Measurements from ENCODE around the gene ALS2CL.

ALS2CL gene

GRCh38 chr3:46675426-46675825 is 18.1 kb downstream of the ALS2CL start:
- no peak for DNase-seq

- DNase-seq: no peak
These were observed 19.2 kb downstream of the ALS2CL start for GRCh38 chr3:46674031-46674845.

GRCh38 chr3:46673151-46674030 is 20.1 kb downstream of the ALS2CL start:
- no peak for DNase-seq

- DNase-seq: no peak
These were observed 21.2 kb downstream of the ALS2CL start for GRCh38 chr3:46672349-46672695.

GRCh38 chr3:46671541-46672348 is 21.7 kb downstream of the ALS2CL start:
- no peak for DNase-seq

DNA sequence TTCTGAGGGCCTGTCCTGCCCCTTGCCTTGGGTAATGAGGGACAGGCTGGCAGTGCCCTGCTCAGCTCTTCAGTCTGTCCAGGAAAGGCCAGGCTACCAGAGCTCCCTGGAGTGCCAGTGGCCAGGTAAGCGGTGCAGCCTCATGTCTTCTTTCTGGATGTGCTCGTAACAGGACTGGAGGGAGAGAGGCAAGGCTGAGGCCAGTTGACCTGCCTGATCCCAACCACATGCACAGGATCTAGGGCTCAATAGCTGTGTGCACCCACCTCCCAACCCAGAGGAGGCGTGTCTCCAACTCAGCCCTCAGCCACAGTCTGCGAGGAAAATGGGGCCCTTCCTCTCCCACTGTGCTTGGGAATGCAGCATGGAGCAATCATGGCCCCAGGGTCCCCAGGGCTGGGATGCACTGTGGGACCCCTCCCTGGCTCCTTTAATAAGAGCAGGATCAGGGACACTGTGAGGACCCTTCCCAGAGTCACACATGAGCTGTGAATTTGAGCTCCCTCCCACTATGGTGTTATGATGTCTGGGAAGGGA is 22.5 kb downstream of the ALS2CL start:
- no peak for DNase-seq

GRCh38 chr3:46670000-46670890 is 23.2 kb downstream of the ALS2CL start:
- DNase-seq: no peak

DNA sequence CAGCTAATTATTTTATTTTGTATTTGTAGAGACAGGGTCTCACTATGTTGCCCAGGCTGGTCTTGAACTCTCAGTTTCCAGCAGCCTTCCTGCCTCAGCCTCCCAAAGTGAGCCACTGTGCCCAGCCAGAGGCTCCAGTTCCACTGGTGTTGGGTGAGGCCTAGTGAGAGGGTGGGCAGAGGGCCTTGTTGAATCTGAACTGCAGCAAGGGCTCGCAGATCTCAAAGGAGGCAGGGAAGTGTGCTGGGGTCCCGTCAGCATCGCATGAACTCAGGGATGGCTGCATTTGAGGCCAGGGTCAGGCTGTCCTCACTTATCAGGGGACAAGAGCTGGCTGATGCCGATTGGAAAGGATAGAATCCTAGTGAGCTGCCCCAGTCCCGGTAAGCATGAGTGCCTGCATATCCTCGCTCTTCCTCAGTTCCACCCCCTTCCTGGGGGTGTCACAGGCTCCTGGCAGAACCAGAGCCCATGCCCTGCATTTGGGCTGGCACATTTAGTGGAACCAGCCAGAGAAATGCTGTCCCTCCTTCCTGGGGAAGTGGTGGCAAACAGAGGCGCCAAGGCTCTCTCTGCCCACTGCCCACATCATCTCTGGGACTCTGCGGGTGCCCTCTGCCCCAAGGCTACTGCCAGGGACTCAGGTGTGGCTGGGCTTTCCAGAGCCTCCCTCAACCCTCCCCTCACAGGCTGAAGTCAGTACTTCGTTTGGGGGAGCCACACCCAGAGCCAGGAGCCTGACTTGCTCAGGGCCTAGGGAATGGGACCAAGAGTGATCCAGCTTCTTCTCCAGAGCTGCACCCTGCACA is 24.1 kb downstream of the ALS2CL start:
- DNase-seq: no peak

DNA sequence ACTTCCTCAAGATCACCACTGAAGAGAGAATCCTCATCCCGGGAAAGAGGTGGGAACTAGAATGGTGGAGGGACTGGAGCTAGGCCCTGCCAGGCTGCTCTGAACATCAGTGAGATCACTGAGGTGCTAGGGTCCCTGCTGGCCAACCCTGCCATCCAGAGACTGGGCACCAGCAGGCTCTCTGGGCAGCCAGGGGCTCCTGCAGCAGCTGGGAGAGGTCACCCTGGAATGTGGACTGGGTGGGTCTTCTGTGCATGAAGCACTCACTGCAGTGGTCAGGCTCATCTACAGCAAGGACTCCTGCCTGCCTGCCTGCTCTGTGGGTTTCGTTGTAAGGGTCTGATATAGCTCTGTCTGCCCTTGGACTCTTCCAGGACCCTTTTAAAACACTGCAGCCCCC is 24.9 kb downstream of the ALS2CL start:
- no peak for DNase-seq

DNA sequence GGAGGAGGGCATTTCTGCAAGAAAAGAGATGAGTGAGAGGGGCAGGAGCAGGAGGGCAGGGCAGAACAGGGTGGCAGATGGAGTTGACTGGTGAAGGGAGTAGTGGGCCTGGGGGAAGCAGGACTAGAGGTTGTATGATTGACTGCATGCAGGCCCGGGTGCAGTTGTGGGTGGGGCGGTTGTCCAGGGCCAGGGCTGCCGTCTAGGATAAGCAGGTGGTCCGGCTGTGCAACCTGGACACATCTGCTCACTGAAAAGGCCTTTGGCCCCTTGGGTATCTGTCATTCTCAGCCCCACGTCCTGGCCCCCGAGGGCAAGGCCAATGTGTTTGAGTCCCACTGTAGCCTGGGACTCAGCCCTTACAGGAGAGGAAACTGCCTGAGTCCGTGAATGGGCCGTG is 25.4 kb downstream of the ALS2CL start:
- no peak for DNase-seq

DNA sequence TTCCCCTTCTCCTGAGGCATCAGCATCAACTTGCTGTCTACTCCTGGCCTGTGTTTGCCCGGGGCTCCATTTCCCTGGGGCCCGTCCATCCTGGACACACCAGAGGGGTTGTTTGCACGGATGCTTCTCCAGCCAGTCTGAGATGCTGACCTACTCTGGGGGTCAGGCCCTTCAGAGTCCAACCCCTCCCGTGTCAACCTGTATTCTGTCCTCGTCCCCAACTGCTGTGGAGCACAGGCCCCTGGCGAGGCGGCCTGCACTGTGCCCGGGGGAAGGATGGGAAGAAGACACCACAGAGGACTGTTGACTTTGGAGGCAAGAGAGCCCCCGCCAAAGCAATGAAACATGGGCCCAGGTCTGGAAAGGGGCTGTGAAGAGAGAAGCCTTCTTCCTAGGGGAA is 25.8 kb downstream of the ALS2CL start:
- DNase-seq: no peak

DNA sequence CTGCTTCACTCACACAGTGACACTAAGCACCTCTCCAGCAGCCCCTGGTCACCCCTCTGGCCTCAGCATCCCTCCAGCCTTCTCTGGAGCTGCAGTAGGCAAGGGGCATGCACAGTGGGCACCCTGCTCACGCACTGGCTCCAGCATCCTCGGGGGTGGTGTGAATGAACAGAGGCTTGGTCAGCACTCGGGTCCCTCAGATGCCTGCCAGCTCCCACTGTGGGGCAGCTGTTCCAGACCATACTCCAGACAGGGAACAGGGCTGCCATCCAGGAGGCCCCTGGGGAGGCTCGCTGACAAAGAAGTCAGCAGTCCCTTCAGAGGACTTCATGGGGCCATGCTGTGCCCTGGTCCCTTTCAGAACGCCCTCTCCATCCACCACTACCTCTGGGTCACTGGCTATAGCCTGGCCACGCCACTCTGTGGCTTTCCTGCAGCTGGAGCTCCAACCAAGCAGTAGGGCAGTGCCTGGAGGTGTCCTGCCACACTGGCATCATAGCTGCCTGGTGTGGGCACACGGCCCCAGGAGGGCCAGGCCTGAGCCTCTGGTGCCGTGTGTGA is 26.3 kb downstream of the ALS2CL start:
- DNase-seq: no peak

DNA sequence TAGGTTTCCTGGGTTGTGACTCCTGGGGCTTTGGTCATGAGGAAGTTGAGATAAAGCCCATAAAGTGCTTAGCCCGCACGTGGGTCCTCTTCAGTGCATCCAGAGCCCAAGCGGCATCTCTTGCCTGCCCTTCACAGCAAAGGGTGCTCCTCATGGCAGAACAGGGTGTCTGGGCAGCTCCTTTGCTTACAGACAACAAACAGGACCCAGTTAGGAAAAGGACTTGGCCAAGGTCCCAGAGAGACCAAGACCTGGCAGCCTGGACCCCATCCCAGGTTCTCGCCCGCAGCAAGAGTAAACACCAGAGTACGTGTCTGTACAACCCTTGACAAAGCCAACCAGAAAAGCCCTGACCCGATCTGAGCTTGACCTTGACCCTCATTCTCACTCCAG is 27.0 kb downstream of the ALS2CL start:
- no peak for DNase-seq

DNA sequence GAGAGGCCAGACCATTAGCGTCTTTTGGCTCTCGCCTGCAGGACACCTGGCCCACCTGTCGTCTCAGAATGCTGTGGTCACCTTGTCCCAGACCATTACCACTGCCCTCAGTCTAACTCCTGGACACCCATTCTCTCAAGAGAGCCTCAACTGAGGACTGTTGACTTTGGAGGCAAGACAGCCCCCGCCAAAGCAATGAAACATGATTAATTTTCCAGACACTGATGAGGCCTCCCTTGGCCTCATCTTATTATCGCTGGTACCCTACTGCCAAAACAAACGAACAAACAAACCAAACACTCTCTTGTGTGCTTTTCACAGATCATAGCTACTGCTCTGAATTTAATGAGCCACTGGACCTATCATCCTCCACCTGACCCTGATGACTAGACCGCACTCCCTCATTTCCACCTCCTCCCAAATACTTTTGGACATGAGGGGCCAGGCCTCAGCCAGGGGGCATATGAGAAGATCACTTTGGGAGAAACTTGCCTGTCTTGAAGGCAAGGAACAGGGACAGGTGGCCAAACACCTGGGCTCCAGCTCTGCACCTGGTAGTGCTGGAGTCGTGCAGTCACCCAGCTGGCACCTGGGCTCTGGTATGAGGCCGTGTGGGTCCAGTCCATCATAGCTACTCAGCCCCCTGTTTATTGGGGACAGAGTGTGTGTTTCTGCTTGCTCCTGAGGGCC is 27.6 kb downstream of the ALS2CL start:
- no peak for DNase-seq

- DNase-seq: no peak
These were observed 28.3 kb downstream of the ALS2CL start for GRCh38 chr3:46664971-46665762.

DNA sequence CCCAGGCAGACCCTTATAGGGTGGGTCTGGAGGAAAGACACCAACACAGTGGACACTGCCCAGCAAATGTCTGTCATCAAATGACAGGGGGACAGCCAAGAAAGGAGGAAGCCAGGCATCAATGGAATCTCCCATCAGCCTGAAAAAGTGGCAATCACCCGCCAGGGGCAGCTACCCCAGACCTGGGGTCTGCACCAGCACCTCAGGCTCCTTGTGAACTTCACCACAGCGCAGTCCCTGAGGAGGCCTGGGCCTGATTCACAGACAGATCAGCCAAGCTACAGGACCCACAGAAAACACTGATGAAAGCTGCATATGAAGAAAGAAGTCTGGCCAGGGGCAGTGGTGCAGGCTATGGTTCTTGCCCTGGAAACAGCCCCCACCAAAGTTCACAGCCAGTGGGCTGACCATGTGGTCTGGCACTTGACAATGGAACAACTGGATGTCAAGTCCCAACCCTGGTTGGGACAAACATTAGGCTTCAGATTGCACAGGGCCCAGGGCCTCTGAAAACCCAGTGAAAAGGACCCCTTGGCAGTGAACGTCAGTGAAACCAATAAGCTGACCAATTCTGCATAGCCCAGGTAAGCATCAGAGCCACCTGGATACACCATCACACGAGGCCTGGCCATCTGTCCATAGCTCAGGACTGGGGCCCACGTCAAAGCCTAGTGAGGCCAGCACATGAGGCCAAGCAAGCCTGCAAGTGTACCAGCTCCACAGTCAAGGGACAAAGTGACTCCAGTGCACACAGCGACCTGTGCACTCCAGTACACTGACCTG is 29.1 kb downstream of the ALS2CL start:
- DNase-seq: no peak

GRCh38 chr3:46663591-46664135 is 29.8 kb downstream of the ALS2CL start:
- peak; percentile 77 for DNase-seq
